GM19455 (cell line): ENCODE data around the gene FRMPD4.

Experiments
- ATAC-seq: cut with Tn5 transposase; IDR thresholded peaks from one replicate; pipeline ENCODE4 v1.9.1; 2021; ENCODE audit not compliant: unreplicated experiment

The FRMPD4 gene

DNA sequence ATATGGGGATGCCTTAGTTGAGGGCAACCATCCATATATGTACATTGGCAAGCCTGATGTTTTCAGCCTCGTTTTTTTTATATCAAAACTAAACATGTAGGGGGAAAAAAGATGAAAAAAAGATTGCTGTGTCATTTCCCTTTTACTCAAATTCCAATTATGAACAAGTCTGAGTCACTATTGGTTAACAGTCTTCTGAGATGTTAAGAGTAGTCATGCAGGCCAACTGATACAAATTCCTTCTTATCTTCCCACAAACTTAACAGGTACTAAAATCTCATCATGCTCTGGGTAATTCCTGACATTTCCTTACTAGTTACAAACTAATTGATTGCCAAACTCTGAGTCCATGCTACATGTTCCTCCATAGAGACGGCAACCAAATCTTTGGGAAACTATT, 222.1 kb downstream of the FRMPD4 start:
- ATAC-seq: no peak

DNA sequence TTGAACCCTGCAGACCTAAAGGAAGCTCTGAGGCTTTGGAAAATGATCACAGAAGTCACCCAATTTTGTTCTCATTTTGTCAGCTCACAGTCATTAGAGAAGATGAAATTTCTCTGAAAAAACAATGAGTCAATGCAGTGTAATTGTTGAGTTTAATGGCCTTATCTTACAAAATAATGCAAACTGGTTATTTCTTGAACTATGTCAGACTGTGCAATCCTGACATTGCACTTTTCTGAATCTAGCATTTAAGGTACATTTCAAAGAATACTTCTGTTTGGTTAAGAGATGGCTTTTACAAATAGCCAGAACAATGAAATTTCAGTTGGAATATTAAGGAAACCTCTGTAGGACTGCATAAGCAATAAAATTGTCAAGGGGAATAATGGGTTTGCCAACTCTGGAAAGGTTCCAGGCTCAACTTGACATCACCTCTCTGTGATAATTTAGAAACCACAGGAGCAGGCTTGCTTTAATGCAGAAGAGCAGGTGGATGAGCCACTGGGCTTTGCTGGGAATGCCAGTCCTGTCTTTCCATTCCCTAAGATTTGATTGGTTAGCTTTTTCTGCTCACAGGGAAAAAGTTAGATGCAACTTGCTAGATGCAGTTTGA, 222.8 kb downstream of the FRMPD4 start:
- no peak for ATAC-seq

GRCh38 chrX:12363216-12363615, 224.9 kb downstream of the FRMPD4 start:
- no peak for ATAC-seq

- no peak for ATAC-seq
Observed at GRCh38 chrX:12366440-12366839, 228.2 kb downstream of the FRMPD4 start.

DNA sequence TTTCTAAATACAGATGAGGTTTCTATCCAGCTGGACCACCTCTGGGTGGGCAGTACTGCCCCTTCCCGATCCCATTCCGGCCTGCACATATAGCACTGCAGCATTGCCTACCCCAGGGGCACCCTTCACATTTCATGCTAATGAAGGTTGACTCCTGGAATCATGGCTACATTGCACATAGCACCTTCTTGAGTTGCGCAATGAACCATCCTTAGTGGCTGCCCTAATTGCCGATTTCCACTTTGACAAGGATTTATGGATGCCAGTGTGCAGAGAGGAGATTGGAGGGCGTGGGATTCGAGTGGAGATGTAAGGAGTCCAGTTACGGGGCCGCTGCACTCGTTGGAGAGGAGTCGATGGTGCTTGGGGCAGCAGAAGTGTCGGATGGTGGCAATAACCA, 229.0 kb downstream of the FRMPD4 start:
- no peak for ATAC-seq

GRCh38 chrX:12370497-12370986, 232.3 kb downstream of the FRMPD4 start:
- ATAC-seq: no peak

GRCh38 chrX:12372111-12372510, 233.8 kb downstream of the FRMPD4 start:
- ATAC-seq: no peak

DNA sequence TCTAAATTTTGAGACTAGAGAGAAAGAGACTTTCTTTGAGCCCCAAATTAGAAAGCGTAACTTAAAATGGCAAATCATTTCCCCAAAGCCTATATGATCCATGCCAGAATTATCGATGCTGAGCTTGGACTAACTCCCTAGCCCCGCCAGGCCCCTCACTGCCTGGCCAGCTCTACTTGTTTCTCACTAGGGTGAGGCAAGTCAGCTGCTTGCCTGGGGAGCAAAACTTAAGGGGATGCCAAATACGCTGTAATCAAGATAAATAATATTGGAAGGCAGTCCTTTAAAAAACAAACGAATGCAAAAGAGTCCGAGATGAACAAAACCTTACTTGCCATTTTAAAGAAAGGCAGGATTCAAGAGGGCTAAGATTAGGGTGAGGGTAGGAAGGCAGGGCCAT, 236.0 kb downstream of the FRMPD4 start:
- ATAC-seq: no peak

GRCh38 chrX:12378253-12378652, 240.0 kb downstream of the FRMPD4 start:
- ATAC-seq: no peak

DNA sequence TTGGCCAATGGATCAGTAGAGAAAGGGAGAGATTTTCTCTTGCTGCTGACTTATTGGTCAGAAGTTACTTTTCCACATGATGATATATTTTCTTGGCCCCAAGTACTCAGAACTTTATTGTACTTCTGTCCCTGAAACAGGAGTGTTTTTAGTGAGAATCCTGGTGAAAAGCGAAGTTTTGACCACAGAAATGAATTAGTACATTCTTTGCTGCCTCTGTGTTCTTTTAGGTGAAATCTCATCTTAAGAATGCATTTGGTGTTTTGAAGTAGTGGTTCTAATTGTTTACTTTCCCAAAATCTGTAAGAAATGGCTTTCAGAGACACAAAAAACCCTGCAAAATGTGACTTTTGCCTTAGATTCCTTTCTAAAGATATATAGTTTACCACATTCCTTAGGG, 240.4 kb downstream of the FRMPD4 start:
- no peak for ATAC-seq

GRCh38 chrX:12379671-12380070, 241.4 kb downstream of the FRMPD4 start:
- ATAC-seq: no peak

DNA sequence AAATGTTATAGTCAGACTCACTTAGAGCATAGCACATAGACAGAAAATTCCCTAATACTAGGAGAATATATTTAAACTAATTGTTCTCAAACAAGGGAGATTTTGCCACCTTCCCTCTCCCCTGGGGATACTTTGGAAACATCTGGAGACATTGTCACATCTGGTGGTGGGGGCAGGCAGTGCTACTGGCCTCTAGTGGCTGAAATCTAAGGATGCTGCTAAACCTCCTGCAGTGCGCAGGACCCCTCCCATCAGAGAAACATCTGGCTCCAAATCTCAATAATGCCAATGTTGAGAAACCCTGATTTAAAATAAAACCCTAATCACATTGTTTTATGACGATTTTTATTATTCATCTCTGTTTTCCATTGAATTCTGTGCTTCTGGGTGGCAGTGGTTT, 244.9 kb downstream of the FRMPD4 start:
- ATAC-seq: no peak

DNA sequence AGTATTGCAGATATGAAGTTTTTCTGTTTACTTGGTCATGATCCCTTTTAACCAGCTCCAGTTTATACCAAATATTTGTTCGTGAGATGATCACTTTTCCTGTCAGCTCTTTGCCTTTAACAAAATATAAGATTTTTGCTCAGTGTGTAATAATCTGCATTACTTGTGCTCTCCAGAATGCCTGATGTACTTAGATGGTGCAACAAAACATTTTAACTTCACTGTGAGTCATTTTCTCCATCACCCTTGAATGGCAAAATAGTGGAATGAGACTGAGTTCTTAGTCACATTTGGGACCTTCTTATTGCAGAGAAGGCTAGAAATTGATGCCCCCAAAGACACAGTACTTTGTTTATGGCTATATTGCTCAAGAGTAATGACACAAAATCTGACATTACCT, 252.0 kb downstream of the FRMPD4 start:
- no peak for ATAC-seq

DNA sequence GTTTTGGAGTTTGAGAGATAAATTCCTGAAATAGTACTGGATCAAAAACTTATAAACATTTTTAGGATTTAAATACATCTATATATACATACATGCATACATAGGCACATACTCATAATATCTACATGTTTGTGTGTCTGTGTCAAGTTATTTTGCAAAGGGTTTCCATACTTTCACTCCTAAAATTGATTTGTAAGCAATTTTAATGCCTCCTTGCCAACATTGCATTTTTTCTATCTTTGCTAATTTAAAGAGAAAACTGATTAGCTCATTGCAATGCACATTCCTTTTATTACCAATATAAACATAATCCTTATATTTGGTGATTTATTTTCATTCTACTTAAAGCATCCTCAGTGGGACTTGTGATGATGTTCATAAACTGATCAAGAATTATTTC, 258.3 kb downstream of the FRMPD4 start:
- ATAC-seq: no peak

DNA sequence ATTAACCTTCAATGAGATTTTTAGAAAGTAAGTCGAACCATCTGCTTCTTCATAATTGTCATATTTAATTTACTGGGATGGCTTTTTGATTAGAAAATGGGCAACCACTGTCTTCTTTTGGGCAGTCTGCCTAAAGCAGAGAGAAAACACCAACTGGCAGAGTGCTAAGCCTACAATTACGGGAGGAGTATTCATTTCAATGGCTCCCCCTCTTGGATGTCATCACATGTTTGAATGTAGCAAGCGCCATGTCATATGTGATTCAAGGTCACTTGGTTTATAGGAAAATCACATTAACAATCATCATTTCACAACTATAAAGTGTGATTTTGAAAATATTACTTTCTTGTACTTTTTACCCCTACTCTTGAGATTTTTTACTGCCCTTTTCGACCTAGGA, 261.9 kb downstream of the FRMPD4 start:
- no peak for ATAC-seq

- ATAC-seq: no peak
Observed at GRCh38 chrX:12401252-12401651, 263.0 kb downstream of the FRMPD4 start.

GRCh38 chrX:12403474-12404082, 265.3 kb downstream of the FRMPD4 start:
- no peak for ATAC-seq

DNA sequence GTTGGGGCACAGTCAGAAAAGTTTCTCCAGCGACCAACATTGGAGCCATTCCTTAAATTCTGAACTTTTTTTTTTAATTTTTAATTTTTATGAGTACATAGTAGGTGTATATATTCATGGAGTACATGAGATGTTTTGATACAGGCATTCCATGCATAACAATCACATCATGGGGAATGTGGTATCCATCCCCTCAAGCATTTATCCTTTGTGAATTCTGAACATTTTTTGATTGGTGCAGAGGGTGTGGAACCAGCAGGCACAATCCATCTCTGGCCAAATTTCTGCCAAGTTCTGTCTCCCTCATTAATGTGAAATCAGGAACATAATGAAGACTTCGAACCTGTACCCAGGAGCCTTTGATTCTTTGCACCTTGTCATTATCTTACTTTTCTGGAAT, 267.0 kb downstream of the FRMPD4 start:
- no peak for ATAC-seq

GRCh38 chrX:12410523-12410922, 272.2 kb downstream of the FRMPD4 start:
- ATAC-seq: no peak

- no peak for ATAC-seq
Observed at GRCh38 chrX:12411831-12412230, 273.6 kb downstream of the FRMPD4 start.

- no peak for ATAC-seq
Observed at GRCh38 chrX:12412561-12412960, 274.3 kb downstream of the FRMPD4 start.

- no peak for ATAC-seq
Observed at GRCh38 chrX:12419591-12419990, 281.3 kb downstream of the FRMPD4 start.

GRCh38 chrX:12421918-12422317, 283.6 kb downstream of the FRMPD4 start:
- ATAC-seq: no peak
